HEK293 (cell line): Measurements from ENCODE around the gene HMGXB3.

ENCODE experiments used
- CTCF ChIA-PET: fragments of 350-600 bp; formaldehyde crosslinking; extraction: SDS; loops from one replicate; lab custom pipeline; 2021; ENCODE audit warnings: antibody characterized with exemption; lab: Yijun Ruan, JAX
- POLR2A ChIA-PET: fragments of 300-600 bp; formaldehyde crosslinking; extraction: SDS; loops from one replicate; lab custom pipeline; 2020; ENCODE audit warnings: antibody characterized with exemption, inconsistent platforms; lab: Yijun Ruan, JAX
- H3K27ac ChIP-seq: fragments of 200-500 bp; sonication (Bioruptor generic); 2 replicates; pipeline ENCODE4 v1.5.1; 2014; ENCODE audit warnings: low read depth, low read length, control low read depth, inconsistent platforms; ENCODE audit errors: extremely low read depth
- H3K36me3 ChIP-seq, 2 experiments: fragments of 200-500 bp in 1 of 2; sonication (Bioruptor generic) in 1 of 2; 1 replicate in 1 of 2; 2 replicates in 1 of 2; pipeline ENCODE4 v1.5.1; 2014 to 2017; ENCODE audit warnings: inconsistent platforms in 2 of 2, low read length in 2 of 2; ENCODE audit not compliant: control insufficient read depth in 2 of 2, insufficient read depth in 1 of 2
- H3K4me1 ChIP-seq: fragments of 200-500 bp; sonication (Bioruptor generic); 2 replicates; pipeline ENCODE4 v1.5.1; 2014; ENCODE audit warnings: mild to moderate bottlenecking, low read length, inconsistent platforms; ENCODE audit not compliant: control insufficient read depth, insufficient read depth
- H3K4me3 ChIP-seq: 2 replicates; pipeline ENCODE4 v1.5.1; 2011; ENCODE audit warnings: low read depth, mild to moderate bottlenecking, control low read depth, low read length, moderate library complexity
- H3K9me3 ChIP-seq: fragments of 200-500 bp; sonication (Bioruptor generic); 2 replicates; pipeline ENCODE4 v1.5.1; 2014; ENCODE audit warnings: low read depth, low read length, inconsistent platforms; ENCODE audit not compliant: control insufficient read depth, insufficient read depth
- OSR2 ChIP-seq: fragments of 450-650 bp; formaldehyde crosslinking; IDR thresholded peaks from 2 replicates; pipeline ENCODE4 v1.5.1; 2016; ENCODE audit warnings: missing biosample characterization, missing genetic modification characterization
- REPIN1 ChIP-seq: fragments of 450-650 bp; formaldehyde crosslinking; IDR thresholded peaks from 2 replicates; pipeline ENCODE4 v1.5.1; 2017; ENCODE audit warnings: missing biosample characterization, missing genetic modification characterization, low read depth
- TRIM28 ChIP-seq: IDR thresholded peaks from 2 replicates; pipeline ENCODE4 v1.6.1; 2011; ENCODE audit warnings: low read length, control low read depth, borderline replicate concordance
- WT1 ChIP-seq: fragments of 450-650 bp; formaldehyde crosslinking; IDR thresholded peaks from 2 replicates; pipeline ENCODE4 v1.5.1; 2016; ENCODE audit warnings: missing biosample characterization, missing genetic modification characterization
- ZBTB20 ChIP-seq: fragments of 450-650 bp; formaldehyde crosslinking; IDR thresholded peaks from 2 replicates; pipeline ENCODE4 v1.5.1; 2016; ENCODE audit warnings: missing biosample characterization, missing genetic modification characterization
- ZIC2 ChIP-seq: fragments of 450-650 bp; formaldehyde crosslinking; IDR thresholded peaks from 2 replicates; pipeline ENCODE4 v1.5.1; 2016; ENCODE audit warnings: missing biosample characterization, missing genetic modification characterization
- ZNF211 ChIP-seq: fragments of 450-650 bp; formaldehyde crosslinking; IDR thresholded peaks from 2 replicates; pipeline ENCODE4 v1.5.1; 2016; ENCODE audit warnings: low read depth, missing biosample characterization, missing genetic modification characterization
- ZNF423 ChIP-seq: fragments of 450-650 bp; formaldehyde crosslinking; IDR thresholded peaks from 2 replicates; pipeline ENCODE4 v1.5.1; 2016; ENCODE audit warnings: missing biosample characterization, missing genetic modification characterization
- ZNF433 ChIP-seq: fragments of 450-650 bp; formaldehyde crosslinking; IDR thresholded peaks from 2 replicates; pipeline ENCODE4 v1.5.1; 2016; ENCODE audit warnings: missing biosample characterization, missing genetic modification characterization, low read depth
- ZNF473 ChIP-seq: fragments of 450-650 bp; formaldehyde crosslinking; IDR thresholded peaks from 2 replicates; pipeline ENCODE4 v1.5.1; 2017; ENCODE audit warnings: missing biosample characterization, missing genetic modification characterization
- ZNF514 ChIP-seq: fragments of 450-650 bp; formaldehyde crosslinking; IDR thresholded peaks from 2 replicates; pipeline ENCODE4 v1.5.1; 2016; ENCODE audit warnings: missing biosample characterization, missing genetic modification characterization
- ZNF530 ChIP-seq: fragments of 450-650 bp; formaldehyde crosslinking; IDR thresholded peaks from 2 replicates; pipeline ENCODE4 v1.5.1; 2016; ENCODE audit warnings: low read depth, missing biosample characterization, missing genetic modification characterization
- ZNF830 ChIP-seq: fragments of 450-650 bp; IDR thresholded peaks from 2 replicates; pipeline ENCODE4 v1.5.0; 2018; ENCODE audit warnings: missing biosample characterization, missing genetic modification characterization, low read depth, mild to moderate bottlenecking, moderate library complexity
- TF ChIP-seq, protein P1 (sequence below): fragments of 450-650 bp; formaldehyde crosslinking; IDR thresholded peaks from 2 replicates; pipeline ENCODE4 v1.5.1; 2016; ENCODE audit warnings: missing biosample characterization, missing genetic modification characterization
- TF ChIP-seq, protein P2 (sequence below): fragments of 450-650 bp; formaldehyde crosslinking; IDR thresholded peaks from 2 replicates; pipeline ENCODE4 v1.5.1; 2017; ENCODE audit warnings: missing biosample characterization, mild to moderate bottlenecking, missing genetic modification characterization, moderate library complexity
- TF ChIP-seq, protein P3 (sequence below): fragments of 450-650 bp; formaldehyde crosslinking; optimal IDR thresholded peaks from 2 replicates; pipeline ENCODE3; 2016; ENCODE audit warnings: missing biosample characterization, mild to moderate bottlenecking, missing genetic modification characterization
- TF ChIP-seq, protein P4 (sequence below): fragments of 450-650 bp; formaldehyde crosslinking; IDR thresholded peaks from 2 replicates; pipeline ENCODE4 v1.5.1; 2016; ENCODE audit warnings: missing biosample characterization, missing genetic modification characterization
- TF ChIP-seq, protein P5 (sequence below): fragments of 450-650 bp; formaldehyde crosslinking; IDR thresholded peaks from 2 replicates; pipeline ENCODE4 v1.5.1; 2016; ENCODE audit warnings: missing biosample characterization, missing genetic modification characterization
- TF ChIP-seq, protein P6 (sequence below): fragments of 450-650 bp; formaldehyde crosslinking; IDR thresholded peaks from 2 replicates; pipeline ENCODE4 v1.5.1; 2016; ENCODE audit warnings: missing biosample characterization, missing genetic modification characterization
- TF ChIP-seq, protein P7 (sequence below): fragments of 450-650 bp; formaldehyde crosslinking; IDR thresholded peaks from 2 replicates; pipeline ENCODE4 v1.5.1; 2017; ENCODE audit warnings: missing biosample characterization, missing genetic modification characterization

HMGXB3 gene

DNA sequence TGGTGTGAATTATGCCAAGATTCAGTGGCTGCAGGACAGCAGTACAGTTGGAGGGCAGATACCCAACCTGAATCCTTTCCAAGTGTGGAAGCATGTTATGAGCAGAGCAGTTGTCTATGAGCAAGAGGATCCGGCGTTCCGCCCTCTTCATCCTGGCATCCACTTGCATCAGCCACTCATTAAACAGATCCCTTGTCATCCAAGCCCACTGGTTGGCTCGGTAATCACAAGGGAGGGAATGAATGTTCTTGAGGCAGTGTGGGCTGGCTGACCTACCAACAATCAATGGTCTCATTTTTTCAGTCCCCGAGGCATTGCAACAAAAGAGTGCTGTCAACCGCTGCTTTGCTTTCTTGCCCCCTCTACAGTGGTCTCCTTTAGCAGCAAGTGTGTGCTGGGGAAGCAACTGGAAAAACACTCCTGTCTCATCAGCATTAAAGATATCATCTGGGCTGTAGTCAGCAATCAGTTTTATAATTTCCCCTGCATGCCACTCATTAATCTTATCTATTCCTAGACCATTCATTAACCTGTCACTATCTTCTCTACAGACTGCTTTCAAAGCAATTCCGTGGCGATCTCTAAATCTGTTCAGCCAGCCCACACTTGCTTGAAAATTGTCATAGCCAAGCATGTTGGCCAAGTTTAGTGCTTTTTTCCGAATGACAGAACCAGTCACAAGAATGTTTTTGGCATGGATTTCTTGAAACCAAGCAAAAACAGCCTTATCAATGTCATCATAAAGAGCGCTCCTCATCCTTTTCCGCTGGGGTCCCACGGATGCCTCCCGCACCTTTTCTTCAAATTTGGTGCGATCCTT, 4.9 kb upstream of the HMGXB3 start:
- no peak overlapping the region for H3K4me3 ChIP-seq
- POLR2A ChIA-PET = no interaction called here
- peaks cover 0 to 10% of the 10 kb centered on the region in 2 experiments; a peak in 2 of 3 replicates for H3K36me3 ChIP-seq
- H3K4me1 ChIP-seq = 0 out of 2 replicates have a peak, but pooled peaks cover 3% of the 10 kb centered on the region
- H3K27ac ChIP-seq = no peak overlapping the region
- TF ChIP-seq REPIN1 (no peak), ZNF514 (tag by site-specific recombination) (no peak), WT1 (tag by site-specific recombination) (no peak), ZNF211 (tag by site-specific recombination) (no peak), ZNF473 (tag by site-specific recombination) (no peak), ZIC2 (no peak), ZNF830 (no peak), ZNF423 (tag by site-specific recombination) (no peak), OSR2 (tag by site-specific recombination) (no peak)
- TF ChIP-seq, protein P1, sequence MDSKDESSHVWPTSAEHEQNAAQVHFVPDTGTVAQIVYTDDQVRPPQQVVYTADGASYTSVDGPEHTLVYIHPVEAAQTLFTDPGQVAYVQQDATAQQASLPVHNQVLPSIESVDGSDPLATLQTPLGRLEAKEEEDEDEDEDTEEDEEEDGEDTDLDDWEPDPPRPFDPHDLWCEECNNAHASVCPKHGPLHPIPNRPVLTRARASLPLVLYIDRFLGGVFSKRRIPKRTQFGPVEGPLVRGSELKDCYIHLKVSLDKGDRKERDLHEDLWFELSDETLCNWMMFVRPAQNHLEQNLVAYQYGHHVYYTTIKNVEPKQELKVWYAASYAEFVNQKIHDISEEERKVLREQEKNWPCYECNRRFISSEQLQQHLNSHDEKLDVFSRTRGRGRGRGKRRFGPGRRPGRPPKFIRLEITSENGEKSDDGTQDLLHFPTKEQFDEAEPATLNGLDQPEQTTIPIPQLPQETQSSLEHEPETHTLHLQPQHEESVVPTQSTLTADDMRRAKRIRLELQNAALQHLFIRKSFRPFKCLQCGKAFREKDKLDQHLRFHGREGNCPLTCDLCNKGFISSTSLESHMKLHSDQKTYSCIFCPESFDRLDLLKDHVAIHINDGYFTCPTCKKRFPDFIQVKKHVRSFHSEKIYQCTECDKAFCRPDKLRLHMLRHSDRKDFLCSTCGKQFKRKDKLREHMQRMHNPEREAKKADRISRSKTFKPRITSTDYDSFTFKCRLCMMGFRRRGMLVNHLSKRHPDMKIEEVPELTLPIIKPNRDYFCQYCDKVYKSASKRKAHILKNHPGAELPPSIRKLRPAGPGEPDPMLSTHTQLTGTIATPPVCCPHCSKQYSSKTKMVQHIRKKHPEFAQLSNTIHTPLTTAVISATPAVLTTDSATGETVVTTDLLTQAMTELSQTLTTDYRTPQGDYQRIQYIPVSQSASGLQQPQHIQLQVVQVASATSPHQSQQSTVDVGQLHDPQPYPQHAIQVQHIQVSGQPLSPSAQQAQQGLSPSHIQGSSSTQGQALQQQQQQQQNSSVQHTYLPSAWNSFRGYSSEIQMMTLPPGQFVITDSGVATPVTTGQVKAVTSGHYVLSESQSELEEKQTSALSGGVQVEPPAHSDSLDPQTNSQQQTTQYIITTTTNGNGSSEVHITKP = no peak
- TF ChIP-seq, protein P2, sequence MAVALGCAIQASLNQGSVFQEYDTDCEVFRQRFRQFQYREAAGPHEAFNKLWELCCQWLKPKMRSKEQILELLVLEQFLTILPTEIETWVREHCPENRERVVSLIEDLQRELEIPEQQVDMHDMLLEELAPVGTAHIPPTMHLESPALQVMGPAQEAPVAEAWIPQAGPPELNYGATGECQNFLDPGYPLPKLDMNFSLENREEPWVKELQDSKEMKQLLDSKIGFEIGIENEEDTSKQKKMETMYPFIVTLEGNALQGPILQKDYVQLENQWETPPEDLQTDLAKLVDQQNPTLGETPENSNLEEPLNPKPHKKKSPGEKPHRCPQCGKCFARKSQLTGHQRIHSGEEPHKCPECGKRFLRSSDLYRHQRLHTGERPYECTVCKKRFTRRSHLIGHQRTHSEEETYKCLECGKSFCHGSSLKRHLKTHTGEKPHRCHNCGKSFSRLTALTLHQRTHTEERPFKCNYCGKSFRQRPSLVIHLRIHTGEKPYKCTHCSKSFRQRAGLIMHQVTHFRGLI (tag by site-specific recombination) = no peak
- TF ChIP-seq, protein P3, sequence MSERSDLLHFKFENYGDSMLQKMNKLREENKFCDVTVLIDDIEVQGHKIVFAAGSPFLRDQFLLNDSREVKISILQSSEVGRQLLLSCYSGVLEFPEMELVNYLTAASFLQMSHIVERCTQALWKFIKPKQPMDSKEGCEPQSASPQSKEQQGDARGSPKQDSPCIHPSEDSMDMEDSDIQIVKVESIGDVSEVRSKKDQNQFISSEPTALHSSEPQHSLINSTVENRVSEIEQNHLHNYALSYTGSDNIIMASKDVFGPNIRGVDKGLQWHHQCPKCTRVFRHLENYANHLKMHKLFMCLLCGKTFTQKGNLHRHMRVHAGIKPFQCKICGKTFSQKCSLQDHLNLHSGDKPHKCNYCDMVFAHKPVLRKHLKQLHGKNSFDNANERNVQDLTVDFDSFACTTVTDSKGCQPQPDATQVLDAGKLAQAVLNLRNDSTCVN (tag by site-specific recombination) = no peak
- CTCF ChIA-PET = interaction anchor here (0.5 to 6.1 kb wide), 6 partner anchors 14 to 308 kb away, joined by 3 to 234 read pairs (median 4); no protein-coding TSS in a partner anchor
- no peaks in the 10 kb centered on the region for H3K9me3 ChIP-seq

DNA sequence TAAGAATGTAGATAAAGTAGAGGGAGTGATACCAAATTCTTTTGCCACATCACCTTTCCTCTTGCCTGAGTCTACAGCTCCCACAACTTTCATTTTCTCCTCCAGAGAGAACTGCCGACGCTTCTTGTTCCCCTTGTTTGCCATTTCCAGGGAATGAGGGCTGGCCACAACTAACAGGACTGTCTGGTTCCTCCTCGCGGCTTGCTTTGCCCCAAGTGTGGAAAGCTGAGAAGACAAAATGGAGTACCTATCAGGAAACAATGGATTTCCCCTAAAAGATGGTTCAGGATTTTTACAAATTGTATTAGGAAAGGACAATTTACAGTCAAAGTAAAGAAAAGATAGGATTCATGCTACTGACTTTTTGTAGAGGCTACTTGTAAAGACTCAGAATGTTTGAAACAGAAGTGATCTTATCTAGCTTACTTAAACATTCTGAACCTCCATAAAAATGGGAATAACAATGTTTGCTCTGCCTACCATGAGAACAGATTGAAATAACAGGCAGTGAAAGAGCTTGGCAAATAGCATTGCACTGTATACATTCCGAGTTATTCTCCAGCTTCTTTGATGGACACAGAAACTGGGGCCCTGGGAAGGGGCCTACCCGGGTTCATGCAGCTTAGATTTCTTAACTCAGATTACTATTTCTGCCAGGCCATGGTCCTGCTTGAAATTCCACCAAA, 4.2 kb upstream of the HMGXB3 start:
- Histone ChIP-seq H3K36me3 (peaks cover 0 to 10% of the 10 kb centered on the region in 2 experiments; a peak in 2 of 3 replicates), H3K4me3 (no peak overlapping the region), H3K4me1 (0 out of 2 replicates have a peak, but pooled peaks cover 3% of the 10 kb centered on the region), H3K9me3 (no peaks in the 10 kb centered on the region), H3K27ac (no peak overlapping the region)
- ChIA-PET CTCF (interaction anchor here (0.5 to 1.6 kb wide), 8 partner anchors 26 to 194 kb away, joined by 3 to 11 read pairs (median 4); no protein-coding TSS in a partner anchor), POLR2A (no interaction called here)
- TF ChIP-seq TRIM28 = no peak
- TF ChIP-seq, protein P4, sequence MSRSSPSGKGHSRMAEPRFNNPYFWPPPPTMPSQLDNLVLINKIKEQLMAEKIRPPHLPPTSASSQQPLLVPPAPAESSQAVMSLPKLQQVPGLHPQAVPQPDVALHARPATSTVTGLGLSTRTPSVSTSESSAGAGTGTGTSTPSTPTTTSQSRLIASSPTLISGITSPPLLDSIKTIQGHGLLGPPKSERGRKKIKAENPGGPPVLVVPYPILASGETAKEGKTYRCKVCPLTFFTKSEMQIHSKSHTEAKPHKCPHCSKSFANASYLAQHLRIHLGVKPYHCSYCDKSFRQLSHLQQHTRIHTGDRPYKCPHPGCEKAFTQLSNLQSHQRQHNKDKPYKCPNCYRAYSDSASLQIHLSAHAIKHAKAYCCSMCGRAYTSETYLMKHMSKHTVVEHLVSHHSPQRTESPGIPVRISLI (tag by site-specific recombination) = no peak
- TF ChIP-seq ZNF530 (tag by site-specific recombination) = no peak
- TF ChIP-seq ZBTB20 (tag by site-specific recombination) = no peak
- TF ChIP-seq, protein P5, sequence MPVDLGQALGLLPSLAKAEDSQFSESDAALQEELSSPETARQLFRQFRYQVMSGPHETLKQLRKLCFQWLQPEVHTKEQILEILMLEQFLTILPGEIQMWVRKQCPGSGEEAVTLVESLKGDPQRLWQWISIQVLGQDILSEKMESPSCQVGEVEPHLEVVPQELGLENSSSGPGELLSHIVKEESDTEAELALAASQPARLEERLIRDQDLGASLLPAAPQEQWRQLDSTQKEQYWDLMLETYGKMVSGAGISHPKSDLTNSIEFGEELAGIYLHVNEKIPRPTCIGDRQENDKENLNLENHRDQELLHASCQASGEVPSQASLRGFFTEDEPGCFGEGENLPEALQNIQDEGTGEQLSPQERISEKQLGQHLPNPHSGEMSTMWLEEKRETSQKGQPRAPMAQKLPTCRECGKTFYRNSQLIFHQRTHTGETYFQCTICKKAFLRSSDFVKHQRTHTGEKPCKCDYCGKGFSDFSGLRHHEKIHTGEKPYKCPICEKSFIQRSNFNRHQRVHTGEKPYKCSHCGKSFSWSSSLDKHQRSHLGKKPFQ (tag by site-specific recombination) = no peak
- TF ChIP-seq, protein P6, sequence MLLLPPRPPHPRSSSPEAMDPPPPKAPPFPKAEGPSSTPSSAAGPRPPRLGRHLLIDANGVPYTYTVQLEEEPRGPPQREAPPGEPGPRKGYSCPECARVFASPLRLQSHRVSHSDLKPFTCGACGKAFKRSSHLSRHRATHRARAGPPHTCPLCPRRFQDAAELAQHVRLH (tag by site-specific recombination) = no peak
- TF ChIP-seq, protein P7, sequence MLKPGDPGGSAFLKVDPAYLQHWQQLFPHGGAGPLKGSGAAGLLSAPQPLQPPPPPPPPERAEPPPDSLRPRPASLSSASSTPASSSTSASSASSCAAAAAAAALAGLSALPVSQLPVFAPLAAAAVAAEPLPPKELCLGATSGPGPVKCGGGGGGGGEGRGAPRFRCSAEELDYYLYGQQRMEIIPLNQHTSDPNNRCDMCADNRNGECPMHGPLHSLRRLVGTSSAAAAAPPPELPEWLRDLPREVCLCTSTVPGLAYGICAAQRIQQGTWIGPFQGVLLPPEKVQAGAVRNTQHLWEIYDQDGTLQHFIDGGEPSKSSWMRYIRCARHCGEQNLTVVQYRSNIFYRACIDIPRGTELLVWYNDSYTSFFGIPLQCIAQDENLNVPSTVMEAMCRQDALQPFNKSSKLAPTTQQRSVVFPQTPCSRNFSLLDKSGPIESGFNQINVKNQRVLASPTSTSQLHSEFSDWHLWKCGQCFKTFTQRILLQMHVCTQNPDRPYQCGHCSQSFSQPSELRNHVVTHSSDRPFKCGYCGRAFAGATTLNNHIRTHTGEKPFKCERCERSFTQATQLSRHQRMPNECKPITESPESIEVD (tag by site-specific recombination) = no peak
- no peak for TF ChIP-seq ZNF433
